GM10248 (cell line): ENCODE results near the gene KRTAP12-3.
"Not testable (repeated sequence)": the region's sequence is repeated elsewhere in the genome, so short reads cannot be mapped to it uniquely, and the experiment has no call there.

ENCODE experiments used
- CTCF ChIA-PET: fragments of 300-600 bp; sonication (Branson Sonifier 250); formaldehyde crosslinking; extraction: SDS; loops from one replicate; lab custom pipeline; 2021; ENCODE audit warnings: antibody characterized with exemption; lab: Yijun Ruan, JAX
- POLR2A ChIA-PET: fragments of 350-650 bp; sonication (Branson Sonifier 250); formaldehyde crosslinking; extraction: SDS; loops from one replicate; lab custom pipeline; 2020; ENCODE audit warnings: antibody characterized with exemption; lab: Yijun Ruan, JAX
- DNase-seq: peaks from one replicate; pipeline ENCODE4 v3.0.0; 2012; ENCODE audit errors: extremely low spot score
- TF ChIP-seq, protein P1 (sequence below): IDR thresholded peaks from 2 replicates; pipeline ENCODE4 v1.5.1; 2012; ENCODE audit warnings: mild to moderate bottlenecking, low read depth; ENCODE audit errors: extremely low read depth, missing control alignments, control extremely low read depth

Gene KRTAP12-3

DNA sequence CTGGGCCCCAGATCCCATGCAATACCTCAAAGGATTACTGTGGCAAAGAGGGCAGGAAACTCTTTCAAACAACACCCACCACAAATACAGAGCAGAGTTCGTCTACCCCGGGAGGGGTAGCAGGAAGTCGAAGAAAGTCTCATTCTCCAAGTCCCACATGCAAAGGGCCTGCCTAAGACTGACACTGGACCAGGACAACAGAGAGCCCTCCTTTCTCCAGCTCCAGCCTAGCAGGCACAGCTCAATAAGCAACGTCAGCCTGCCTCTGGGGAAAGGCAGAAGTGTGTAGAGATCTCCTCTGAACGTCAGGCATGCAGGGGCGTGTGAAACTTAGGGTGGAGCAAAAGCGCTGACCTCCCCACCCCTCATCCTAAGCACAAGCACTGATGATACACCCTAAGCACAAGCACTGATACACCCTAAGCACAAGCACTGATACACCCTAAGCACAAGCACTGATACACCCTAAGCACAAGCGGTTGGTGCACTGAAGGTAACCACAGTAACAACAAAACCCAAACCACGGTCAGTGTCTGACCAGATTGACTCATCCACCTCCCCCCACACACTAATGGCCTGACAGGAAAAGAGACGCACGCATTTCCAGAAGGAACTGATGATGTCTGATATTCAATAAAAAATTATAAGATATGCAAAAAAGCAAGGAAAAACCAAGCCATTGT lies 1.3 kb downstream of the KRTAP12-3 start:
- ChIA-PET POLR2A (no interaction called here), CTCF (interaction anchor here (0.8 kb wide), 1 partner anchor 9 kb away, joined by 3 read pairs; no protein-coding TSS in a partner anchor)
- no peak for DNase-seq
- TF ChIP-seq, protein P1, sequence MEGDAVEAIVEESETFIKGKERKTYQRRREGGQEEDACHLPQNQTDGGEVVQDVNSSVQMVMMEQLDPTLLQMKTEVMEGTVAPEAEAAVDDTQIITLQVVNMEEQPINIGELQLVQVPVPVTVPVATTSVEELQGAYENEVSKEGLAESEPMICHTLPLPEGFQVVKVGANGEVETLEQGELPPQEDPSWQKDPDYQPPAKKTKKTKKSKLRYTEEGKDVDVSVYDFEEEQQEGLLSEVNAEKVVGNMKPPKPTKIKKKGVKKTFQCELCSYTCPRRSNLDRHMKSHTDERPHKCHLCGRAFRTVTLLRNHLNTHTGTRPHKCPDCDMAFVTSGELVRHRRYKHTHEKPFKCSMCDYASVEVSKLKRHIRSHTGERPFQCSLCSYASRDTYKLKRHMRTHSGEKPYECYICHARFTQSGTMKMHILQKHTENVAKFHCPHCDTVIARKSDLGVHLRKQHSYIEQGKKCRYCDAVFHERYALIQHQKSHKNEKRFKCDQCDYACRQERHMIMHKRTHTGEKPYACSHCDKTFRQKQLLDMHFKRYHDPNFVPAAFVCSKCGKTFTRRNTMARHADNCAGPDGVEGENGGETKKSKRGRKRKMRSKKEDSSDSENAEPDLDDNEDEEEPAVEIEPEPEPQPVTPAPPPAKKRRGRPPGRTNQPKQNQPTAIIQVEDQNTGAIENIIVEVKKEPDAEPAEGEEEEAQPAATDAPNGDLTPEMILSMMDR, result no peak

DNA sequence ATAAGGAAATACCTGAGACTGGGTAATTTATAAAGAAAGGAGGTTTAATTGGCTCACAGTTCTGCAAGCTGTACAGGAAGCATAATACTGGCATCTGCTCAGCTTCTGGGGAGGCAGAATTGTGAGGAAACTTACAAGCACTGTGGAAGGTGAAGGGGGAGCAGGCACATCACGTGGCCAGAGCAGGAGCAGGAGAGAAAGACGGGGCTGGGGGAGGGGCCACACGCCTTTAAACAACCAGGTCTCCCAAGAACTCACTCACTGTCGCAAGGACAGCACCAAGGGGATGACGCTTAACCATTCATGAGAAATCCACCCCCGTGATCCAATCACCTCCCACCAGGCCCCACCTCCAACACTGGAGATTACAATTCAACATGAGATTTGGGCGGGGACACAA lies 3.8 kb downstream of the KRTAP12-3 start:
- POLR2A ChIA-PET, CTCF ChIA-PET, DNase-seq: not testable (repeated sequence)

DNA sequence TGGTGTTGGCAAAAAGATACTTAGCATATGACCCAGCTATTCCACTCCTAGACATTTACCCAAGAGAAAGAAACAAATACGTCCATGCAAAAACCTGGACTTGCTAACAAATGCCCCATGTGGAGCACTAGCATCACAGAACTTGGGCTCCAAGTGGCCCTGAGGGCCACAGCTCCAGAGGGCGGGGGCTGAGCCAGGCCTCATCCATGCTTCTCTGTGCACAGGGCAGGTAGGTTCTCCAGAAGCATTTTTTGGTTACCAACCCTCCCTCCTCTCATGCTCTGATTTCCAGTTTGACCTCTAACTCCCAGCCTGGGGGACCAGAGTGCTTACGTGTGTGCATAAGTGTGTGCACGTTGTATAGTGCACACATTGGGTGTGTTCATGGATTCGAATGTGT lies 7.0 kb downstream of the KRTAP12-3 start:
- CTCF ChIA-PET, result interaction anchor here (1.0 kb wide), 1 partner anchor 12 kb away, joined by 4 read pairs; no protein-coding TSS in a partner anchor
- POLR2A ChIA-PET, result no interaction called here
- DNase-seq, result no peak
- TF ChIP-seq, protein P1, result no peak

DNA sequence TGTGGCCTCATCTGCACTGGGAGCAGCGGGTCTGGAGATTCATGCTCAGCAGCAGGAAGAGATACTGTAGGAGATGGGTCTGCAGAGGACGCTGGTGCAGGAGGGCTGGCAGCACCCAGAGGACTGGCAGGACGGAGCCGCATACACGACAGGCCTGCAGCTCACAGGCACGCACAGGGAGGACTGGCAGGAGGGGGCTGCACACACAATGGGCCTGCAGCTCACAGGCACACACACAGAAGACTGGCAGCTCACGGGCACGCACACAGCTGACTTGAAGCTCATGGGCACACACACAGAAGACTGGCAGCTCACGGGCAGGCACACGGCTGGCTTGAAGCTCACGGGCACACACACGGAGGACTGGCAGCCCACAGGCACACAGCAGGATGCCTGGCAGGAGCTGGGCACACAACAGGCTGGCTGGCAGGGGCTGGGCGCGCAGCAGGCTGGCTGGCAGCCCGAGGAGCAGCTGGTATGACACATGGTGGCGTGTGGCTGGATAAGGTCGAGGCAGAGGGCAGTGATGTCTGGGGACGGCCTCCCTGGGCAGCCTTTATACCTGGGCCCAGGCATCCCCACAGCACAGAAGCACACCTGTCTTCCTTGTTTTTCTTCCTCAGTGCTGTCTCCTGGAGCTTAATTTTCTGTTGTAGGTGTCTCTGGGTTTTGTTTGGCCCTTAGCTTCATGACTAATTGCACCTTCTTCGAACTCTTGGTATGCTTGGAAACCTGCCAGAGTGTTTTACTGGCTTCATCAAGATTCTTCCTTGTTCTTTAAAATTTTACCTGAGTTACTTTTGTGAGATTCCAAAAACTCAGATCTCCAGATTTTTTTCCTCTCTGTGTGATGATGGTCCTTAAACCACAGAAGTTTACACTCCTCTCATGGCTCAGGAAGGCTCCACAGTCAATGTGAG lies 8.9 kb downstream of the KRTAP12-3 start, which contains the start of gene KRTAP12-2:
TSS of gene KRTAP12-2 (minus strand) at position 527 of the 920 bp plus-strand sequence. CDS start at position 486, 41 bp downstream.
- TF ChIP-seq, protein P1, result no peak
- ChIA-PET CTCF (interaction anchor here (1.4 kb wide), 2 partner anchors 9 kb away, joined by 3 read pairs; partner anchors contain the start of gene KRTAP12-3), POLR2A (no interaction called here)
- no peak for DNase-seq

DNA sequence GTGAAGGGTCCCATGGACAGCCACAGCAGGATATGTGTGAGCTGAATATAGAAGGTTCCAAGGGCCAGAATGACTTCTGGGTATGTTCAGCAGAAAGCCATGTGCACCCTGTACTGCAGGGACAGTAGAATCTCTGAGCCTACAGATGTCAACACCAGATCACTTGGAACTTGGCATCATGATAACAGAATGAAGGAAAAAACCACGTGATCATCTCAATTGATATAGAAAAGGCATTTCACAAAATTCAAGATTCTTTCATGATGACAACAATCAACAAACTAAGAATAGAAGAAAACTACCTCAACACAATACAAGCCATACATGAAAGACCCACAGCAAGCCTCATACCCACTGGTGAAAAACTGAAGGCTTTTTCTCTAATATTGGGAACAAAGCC lies 9.9 kb downstream of the KRTAP12-3 start:
- CTCF ChIA-PET, result interaction anchor here (1.4 kb wide), 1 partner anchor 10 kb away, joined by 3 read pairs; the partner anchor contains the start of gene KRTAP12-3
- DNase-seq, result no peak
- TF ChIP-seq, protein P1, result no peak
- POLR2A ChIA-PET, result no interaction called here

DNA sequence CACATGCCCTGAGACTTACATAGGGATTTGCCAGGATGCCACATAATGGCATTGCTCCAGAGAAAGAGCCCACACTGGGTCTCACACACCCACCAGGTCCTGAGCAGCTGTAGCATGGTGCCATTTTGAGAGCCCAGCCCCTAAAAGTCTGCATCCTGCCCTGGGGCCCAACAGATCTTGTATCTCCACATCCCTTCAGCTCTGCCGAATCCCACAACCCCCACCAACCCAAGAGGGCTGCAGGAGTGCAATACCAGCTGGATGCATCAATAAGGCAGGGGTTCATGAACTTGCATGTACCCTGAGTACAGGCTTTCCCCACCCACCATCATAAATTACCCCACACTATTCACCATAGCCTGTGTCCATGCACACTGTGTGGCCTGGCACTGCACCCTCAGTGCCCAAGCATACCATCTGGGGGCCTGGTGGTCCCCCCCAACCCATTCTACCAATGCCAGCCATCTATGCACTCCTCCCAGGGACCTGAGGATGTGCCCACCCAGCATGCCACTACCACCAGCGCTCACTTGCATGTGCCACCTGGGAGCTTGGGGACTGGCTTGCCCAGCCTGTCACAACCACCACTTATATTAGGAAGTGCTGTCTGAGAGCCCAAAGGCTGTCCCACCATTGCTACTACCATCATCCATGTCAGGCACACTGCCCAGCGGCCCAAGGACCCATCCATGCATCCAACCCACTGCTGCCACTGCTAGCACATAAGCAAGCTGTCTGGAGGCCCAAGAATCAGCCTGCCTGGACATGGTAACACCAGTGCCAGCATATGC lies 13.1 kb downstream of the KRTAP12-3 start:
- TF ChIP-seq, protein P1, result no peak
- DNase-seq, result no peak
- CTCF ChIA-PET, result no interaction called here
- POLR2A ChIA-PET, result no interaction called here
